Mammary epithelial cell (primary cell): ENCODE measurements around the gene WDR49.

Experiments used
- CTCF ChIP-seq, 2 donors: IDR thresholded peaks in 1 of 2; conservative IDR thresholded peaks in 1 of 2; 2 replicates each; pipeline ENCODE4 v1.5.1; 2011 to 2012; ENCODE audit warnings: inconsistent platforms in 2 of 2, low read length in 2 of 2, mild to moderate bottlenecking in 2 of 2, control low read depth in 1 of 2, low read depth in 1 of 2; ENCODE audit not compliant: insufficient read depth in 1 of 2; ENCODE audit errors: extremely low read depth in 1 of 2
- EZH2 ChIP-seq: IDR thresholded peaks from 2 replicates; pipeline ENCODE4 v1.6.1; 2012; ENCODE audit warnings: low read length, inconsistent platforms, borderline replicate concordance

- TF ChIP-seq EZH2 (no peak), CTCF (conservative IDR thresholded peaks at IDR 0.05 in 1 of 2, IDR thresholded peaks at IDR 0.05 in 1 of 2; ENCODE audit: extremely low read depth in 1 of 2, insufficient read depth in 1 of 2, low read depth in 1 of 2, low read length in 2 of 2) (no peak)
These were observed 202.5 kb downstream of the WDR49 start for GRCh38 chr3:167451282-167451681.
